HUDEP-2 (cell line): ENCODE measurements around the gene PAIP2.

Source experiments
- DNase-seq, 76 experiments: peaks; one replicate each; lab custom pipeline; 2025; ENCODE audit not compliant: unreplicated experiment in 76 of 76; lab: John Stamatoyannopoulos, UW

PAIP2 gene

DNA sequence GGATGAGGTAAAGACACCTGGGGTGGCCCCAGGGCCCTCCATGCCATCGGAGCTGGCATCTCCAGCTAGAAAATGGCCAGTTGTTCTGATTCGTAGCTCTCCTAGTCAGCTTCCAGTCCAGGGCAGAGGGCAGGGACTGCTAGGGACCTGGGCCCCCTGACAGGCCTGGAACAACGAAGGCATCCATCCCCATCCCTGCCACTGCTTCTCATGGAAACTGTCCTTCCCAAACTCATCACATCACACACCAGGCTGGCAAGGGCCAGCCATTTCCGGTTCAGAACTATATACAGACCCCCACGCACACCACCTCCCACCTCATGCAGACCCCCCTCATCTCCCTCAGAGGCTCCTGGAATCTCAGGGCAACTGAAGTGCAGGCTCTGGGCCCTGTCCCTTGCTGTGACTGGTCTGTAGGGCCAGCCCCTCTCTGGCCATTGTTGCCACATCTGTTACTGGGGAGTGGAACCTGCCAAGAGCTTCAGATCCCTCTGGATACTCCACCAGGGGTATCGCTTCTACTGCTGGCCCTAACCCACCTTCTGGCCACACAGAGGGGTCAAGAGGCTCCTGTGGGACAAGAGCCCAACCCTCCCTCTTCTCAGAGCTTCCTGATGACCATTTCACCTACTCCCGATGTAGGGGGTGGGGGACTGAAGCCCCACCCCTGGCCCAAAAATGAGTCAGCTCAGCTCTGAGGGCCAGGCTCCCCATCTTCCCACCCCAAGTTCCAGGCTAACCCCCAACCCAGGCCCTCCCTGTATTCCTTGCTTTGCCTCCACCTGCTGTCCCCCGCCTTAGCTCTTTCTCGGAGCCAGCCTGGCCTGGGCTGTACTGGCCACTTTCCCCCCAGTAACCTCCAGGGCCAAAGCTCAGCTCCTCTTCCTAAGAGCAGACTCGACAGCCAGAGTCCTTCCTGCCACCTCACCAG lies 49.2 kb downstream of the PAIP2 start:
- DNase-seq, result no peak

DNA sequence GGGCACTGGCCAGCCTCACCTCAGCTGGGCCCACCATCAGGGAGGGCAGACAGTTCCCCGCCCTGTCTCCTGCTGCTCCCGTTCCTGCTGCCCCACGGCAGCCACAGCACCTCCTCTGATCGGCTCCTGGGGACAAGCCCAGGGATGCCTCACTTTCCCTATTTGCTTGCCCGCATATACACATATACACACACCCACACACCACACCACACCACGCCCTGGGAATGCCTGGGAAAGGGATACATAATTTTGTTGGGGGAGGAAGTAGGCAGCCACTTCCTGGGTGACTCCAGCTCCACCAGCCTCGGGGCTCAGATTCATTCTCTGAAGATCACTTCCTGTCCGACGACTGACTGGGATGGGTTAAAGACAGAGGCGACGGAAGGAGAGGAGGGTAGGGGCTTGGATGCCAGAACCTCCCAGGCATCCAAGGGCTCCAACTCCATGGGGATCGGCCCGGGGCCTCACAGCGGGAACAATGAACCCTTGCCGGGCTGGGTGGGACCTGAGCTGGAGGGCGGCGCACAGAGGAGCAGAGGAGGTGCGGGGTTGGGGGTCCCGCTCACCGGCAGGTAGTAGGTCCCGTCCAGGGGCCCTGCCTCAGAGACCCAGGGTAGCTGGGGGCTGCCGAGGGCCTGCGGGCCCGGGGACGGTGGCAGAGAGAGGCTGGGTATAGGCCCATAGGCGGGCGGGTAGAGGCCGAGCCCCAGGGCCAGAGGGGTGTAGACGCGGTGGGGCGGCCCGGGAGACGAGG lies 50.1 kb downstream of the PAIP2 start:
- DNase-seq, result no peak

DNA sequence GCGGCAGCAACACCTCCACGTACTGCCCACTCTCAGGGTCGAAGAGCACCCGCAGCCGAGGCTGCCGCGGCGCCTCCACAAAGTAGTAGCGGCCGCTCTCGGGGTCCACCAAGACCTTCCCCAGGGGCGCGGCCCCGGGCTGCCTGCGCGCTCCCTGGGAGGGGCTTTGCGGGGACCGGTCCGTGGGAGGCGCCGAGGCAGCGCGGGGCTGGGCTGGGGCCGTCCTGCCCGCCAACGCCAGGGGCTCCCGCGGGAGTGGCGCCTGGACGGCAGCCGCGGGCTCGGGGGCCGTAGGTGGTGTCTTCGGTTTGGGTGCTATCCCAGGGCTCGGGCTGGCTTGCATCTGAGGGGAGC lies 50.6 kb downstream of the PAIP2 start:
- no peak for DNase-seq

DNA sequence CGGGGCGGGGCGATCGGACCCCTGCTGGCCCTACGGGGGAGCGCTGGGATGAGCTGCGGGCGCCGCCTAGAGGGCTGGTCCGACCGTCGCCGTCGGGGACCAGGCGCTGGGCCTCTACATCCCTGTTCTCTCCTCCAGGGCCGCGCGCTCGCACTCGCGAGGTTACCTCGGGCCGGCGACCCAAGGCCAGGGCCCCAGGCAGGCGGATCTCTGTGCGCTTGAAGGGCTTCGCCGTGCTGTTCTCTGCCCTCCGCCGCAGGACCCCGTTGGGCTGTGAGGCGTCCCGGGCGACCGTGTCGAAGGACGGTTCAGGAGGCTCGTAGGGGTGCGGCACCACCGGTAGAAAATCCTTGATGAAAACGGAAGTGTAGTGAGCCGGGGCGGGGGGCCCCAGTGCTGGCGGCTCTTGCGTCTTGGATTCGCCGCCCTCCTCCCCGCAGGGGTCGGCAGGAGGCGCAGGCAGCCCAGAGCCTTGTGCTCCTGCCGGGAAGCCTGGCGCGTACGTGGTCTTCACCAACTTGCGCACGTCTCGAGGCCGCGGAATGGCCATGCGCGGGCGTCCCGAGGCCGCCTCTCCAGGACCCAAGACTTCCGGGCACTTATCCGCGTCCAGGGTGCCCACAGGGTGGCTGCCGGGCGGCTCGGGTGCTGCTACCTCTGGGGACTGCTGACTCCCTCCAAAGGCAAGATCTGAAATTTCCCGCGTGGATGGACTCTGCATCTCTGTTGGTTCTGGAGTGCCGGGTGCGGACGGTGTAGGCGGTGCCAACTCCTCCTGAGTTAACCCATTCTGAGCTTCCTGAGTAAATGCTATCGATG lies 51.2 kb downstream of the PAIP2 start:
- peak in 52 of 76 experiments; percentile 16 to 67 (median 38) for DNase-seq

DNA sequence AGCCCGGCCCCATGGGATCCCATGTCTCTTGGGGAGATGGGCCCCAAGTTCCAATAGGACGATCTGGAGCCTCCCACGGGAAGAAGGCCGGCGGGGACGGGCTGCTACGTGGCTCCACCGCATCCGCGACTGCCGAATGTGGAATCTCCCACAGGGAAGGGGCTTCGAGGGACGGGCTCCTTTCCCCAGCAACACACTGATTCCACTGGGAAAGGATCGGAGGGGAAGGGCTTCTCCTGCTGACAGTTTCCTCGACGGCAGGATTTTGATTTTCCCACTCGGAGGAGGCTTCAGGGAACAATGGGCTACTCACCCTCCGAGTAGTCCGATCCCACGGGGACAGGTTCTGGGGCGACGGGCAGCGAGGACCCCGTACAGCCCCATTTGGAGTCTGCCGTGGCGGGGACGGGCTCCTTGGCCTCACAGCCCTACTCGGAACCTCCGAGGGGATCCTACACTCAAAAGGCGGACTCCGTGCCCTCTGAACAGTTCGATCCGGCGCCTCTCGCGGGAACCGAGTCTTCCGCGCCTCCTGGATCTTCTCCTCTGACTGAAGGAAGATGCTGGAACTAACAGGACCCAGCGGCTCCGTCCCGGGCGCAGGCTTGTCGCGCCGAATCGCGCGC lies 52.0 kb downstream of the PAIP2 start:
- no peak for DNase-seq

DNA sequence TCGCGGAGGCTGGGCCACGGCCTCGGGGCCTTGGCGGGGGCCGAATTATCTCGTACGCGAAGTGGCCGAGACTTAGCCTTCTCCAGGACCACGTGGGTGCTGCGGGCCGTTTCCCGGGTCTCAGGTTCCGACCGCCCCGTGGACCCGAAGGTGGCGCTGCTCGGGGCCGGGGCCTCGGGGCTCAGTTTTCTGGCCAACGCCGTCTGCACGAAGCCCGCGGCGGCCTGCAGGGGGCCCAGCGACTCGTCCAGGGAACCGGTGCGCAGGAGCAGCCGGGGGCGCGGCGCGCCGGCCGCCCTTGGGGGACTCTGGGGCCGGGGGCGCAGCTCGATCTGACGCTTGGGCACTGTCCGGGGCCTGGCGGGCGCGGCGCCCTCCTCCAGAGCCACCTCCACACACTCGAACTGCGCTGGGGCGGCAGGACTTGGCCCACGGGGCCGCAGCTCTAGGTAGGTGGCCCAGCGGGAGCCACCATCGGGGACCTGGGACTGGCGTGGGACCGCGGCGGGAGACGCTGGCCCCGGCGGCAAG lies 52.5 kb downstream of the PAIP2 start:
- DNase-seq, result peak in 6 of 76 experiments; percentile 9 to 28 (median 16)

DNA sequence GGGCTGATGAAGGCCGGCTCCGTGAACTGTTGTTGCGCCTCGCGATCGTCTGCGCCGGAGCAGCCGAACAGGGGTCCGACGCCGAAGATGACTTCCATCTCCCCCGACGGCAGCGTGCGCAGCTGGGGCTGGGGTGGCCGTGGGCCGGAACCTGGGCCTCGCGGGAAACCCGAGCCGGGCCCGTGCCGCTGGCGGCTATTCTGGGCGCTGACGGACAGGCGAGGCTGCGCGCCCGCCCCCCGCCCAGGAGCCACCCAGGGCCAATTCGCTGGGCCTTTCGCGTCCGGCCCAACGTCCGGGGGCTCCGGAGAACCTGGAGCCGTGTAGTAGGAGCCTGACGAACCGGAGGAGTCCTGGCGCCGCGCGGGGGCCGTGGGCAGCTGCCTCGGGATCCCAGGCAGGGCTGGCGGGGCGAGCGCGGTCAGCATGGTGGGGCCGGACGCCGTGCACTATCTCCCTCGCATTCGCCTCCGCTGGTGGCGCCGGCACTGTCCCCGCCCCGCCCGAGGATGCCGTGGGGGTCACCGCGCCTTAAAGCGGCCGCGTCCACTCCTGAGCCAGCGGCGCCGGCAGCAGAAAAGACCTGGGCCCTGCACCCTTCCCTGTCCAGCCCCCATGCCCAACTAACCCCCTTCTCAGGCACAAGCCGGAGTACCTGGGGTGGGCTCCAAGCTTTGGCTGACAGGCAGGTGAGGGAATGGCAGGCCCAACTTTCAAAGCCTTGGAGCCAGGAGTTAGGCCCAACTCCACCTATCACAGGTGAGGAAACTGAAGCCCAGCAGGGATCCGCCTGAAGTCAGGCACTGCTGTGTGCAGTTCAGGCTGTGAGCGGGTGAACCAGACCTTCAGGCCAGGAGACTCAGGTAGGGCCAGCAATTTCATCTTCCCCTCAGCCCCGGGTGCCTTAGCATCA lies 53.3 kb downstream of the PAIP2 start, which contains the start of gene PROB1:
PROB1 (minus strand) TSS at position 451 of the 913 bp plus-strand sequence; CDS start at position 428, 23 bp downstream.
- DNase-seq, result no peak

DNA sequence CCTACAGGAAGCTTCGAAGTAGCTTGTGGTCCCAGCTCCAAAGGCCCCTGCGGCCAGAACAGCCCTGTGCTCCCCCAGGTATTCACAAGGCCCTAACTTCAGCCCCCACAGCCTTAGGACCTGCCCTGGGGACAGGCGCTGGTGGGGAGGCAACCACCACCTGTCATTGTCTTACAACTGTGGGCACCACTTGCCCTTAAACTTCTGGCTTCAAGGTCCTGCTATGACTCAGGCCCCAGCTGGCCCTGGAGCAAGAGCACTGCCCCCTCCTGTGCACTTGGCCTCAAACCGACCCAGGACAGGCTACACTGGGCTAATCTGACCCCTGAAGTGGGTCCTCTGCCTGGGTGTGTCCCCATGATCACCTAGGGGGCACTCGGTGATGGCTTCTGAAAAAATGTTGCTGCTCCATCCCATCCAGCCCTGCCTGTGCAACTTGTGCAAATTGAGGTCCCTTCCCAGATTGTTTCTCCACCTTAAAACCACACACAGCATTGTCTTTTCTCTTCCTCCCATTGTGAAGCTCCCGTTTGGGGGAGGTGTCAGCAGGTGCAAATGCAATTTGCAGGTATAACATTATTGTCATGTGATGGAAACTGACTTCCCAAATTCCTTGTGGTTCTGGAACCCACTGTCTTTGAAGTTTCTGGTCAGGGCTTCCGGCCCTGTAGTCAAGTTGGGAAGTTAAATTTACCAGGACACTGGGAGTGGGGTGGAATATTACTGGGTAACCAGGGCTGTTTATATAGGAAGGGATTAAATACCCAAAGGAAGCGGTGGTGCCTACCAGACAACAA lies 54.4 kb downstream of the PAIP2 start:
- peak in 1 of 76 experiments; percentile 35 for DNase-seq

DNA sequence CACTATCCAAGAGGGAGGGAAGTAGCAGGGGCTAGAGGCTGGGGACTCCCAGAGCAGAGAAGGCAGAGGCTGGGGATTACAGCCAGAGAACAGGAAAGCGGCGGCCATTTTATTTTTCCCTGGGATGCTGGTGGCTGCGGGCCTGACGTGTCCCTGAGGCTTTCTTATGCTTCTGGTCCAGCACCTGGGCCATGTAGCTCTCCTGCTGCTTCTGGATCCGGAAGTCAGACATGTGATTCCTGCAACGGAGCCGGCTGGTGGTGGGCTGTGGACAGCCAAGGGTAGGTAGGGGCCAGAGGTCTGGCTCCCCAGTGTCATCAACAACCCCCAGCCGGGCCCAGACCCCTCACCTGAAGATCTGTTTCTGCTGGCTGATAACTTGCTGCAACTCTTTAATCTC lies 55.0 kb downstream of the PAIP2 start:
- DNase-seq, result no peak

DNA sequence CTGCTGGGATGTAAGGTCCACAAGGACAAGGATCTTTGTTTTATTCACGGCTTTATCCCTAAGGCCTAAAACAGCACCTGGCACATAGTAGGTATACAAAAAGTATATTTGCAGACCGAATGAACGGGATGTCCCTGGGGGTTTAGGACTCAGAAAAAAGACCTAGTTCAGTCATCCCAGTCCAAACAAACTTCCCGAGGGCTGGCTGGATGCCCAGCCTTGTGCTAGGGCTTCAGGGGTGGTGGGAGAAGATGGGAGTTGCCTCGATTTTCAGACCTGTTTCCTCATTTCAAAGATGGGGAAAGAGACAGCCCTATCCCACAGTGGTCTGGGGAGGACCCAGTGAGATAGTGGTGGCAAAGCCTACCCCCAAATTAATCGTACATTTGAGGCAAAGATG lies 56.3 kb downstream of the PAIP2 start:
- no peak for DNase-seq

DNA sequence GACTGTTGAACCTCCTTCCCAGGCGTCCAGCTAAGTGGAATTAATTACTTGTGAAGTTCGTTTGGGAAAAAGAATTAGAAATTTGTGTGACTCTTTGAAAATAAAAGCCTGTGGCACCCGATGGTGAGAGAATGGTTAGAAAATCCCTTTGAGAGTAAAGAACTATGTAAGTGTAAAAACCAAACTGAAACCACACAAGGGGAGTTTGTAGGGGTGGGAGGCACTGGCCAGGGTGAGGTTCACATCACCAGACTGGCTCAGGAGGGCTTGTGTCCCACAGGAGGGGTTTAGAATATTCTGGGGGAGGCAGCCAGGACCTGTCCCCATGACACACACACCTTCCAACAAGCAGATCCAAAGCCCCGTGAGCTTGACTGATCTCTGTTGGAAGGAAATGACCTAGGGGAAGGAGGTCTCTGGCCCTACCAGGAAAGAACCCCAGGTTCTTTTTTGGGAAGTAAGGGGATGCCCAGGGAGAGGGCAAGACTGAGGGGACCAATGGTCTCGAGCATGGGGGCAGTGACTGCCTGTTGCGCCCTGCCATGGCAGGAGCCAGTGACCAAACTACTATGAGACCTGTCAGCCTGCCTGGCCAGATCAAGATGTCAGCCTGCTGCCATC lies 58.0 kb downstream of the PAIP2 start:
- DNase-seq, result no peak

DNA sequence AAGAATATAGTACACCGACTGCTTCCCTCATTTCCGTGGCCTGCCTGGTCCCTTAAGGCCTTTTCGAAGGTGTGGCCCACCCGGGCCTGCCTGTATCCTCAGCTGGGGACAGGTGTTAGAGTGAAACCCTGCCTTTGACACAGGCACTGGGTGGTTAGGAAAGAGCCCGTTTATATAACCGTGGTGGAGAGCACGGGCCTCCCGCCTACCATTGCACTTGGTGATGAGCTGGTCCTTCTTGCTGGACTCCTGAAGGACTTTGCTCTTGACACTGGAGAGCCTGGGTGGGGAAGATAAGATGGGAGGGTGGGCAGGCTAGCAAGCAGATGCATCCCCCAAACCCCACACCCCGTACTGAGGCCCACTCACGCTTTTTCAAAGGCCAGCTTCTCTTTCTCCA lies 59.9 kb downstream of the PAIP2 start:
- no peak for DNase-seq

DNA sequence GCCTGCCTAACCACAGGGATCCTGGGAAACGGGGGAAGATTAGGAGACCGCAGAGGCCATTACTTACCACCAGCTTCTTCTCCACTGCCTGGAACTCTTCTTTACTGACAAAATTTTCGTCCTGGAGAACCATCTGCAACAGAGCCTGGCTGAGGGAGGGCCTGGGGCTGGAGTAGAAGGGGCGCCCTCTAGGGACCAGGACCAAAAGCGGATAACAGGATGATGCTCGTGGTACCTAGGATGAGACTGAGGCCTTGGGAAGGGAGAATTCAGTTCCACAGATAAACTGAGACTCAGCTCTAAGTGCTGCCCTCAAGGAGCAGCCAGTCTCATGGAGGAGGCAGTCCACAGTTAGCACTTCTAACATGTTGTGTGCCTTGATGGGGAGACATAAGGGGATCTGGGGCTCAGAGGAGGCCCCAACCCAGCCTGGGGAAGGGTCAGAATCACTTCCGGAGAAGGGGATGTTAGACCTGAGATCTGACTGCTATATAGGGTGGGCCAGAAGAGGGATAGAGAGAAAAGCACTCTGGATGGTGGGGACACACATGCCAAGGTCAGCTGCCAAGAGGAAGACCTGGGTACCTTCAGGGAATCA lies 61.0 kb downstream of the PAIP2 start:
- peak in 19 of 76 experiments; percentile 5 to 36 (median 18) for DNase-seq

DNA sequence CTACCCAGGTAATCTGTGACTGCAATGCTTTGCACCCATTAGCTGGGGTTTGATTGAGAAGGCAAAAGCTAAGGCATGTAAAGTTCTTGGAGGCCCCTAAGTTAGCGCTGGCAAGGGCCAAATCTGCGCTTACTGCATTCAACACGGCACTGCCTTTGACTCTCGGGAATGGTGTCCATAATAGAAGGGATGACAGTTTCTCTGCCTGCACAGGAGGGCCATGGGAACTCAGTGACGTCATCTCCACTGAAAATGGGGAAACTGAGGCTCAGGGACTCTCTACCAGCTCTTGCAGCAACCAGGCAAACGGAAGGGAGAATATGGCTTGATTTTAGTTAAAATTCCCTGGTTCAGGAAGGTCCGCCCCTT lies 61.7 kb downstream of the PAIP2 start:
- DNase-seq, result no peak

DNA sequence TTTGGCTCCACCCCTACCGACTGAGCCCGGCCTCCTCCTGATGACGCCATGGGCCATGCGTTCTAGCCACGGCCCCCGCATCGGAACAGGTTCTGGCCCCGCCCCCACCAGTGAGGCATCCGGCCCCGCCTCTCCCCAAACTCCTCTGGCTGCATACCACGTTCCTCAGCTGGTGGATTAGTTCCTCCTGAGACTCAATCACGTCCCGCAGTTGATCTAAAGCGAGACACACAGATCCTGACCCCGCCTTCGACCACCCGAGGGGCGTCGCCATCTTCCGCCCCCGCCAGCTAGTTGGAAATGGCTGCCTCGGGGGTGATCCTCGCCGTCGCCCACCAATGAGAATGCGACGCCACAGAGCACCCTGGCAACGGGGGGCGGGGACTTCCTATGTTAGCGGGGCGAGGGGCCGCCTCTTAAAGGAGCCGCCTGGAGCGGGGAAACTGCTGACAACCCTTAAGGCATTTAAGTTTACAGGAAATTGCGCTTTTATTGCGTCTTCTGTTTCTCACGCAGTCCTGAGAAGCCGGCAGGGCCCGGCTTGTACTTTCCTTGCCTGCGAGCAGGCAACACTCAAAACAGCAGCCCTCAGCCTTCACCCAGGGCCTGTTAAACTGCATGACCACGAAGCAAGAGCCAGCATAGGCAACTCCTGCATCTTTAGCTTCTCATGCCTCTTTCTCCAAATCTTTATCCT lies 62.3 kb downstream of the PAIP2 start, which contains the start of gene SPATA24:
SPATA24 (minus strand) TSS at position 303 of the 697 bp plus-strand sequence; CDS start at position 274, 29 bp downstream.
- DNase-seq, result peak; percentile 30 to 97 (median 90)

DNA sequence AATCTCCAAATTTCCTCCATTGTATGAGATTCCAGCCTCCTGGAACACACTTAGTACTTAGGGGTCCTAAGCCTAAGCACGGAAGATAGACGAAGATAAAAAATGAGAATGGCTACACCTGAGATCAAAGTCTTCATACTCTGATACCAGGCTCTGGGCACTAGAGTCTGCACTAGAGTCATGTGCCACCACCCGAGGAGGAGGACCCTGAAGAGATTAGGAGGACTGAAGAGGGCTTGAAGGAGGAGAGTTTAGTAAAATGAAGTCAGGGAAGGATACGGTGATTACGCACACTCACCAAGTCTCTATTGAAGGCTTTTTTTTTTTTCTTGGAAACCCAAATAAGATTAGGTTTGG lies 62.8 kb downstream of the PAIP2 start:
- peak in 1 of 76 experiments; percentile 43 for DNase-seq

DNA sequence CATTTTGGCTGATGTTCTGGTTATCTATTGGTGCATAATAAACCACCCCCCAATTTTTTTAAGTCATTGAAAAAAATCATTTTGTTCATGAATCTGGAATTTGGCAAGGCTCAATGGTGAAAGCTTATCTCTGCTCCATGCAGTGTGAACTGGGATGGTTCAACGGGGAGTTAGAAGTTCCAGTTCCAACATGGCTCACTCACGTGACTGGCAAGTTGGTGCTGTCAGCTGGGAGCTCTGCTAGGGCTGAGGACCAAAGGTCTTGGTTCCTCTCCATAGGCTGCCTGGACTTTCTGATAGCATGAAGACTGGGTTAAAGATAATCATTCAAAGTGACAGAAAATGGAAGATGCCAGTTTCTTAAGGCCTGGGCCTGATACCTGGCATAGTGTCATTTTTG lies 65.3 kb downstream of the PAIP2 start:
- DNase-seq, result peak in 2 of 76 experiments; percentile 12 to 15
